Measurements from ENCODE around the gene ZFP28.

DNA sequence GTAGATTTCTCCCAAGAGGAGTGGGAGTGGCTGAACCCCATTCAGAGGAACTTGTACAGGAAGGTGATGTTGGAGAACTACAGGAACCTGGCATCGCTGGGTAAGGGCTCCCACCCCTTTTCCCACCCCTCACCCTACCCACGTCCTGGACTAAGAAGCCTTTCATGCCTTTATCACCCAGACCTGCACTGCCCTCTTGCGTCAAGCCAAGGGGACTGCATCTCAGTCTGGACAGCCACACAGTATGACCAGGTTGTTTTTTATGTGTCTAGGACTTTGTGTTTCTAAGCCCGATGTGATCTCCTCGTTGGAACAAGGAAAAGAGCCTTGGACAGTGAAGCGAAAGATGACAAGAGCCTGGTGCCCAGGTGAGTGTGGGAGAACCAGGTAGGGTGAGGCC lies 8.8 kb downstream of the ZFP28 start:
- TF ChIP-seq EZH2 (IDR thresholded peaks at IDR 0.05; ENCODE audit: borderline replicate concordance, low read length) (no peak), CTCF (conservative IDR thresholded peaks at IDR 0.05 in 1 of 2, IDR thresholded peaks at IDR 0.05 in 1 of 2; ENCODE audit: extremely low read depth in 1 of 2, insufficient read depth in 1 of 2, low read depth in 1 of 2, low read length in 2 of 2) (peak; percentile 13 to 20)

Data from mammary epithelial cell (primary cell).